A673 (cell line): ENCODE results near the gene RMI1.

Source experiments
- CTCF ChIP-seq: fragments of 300-800, 200-600 bp; sonication (generic); conservative IDR thresholded peaks from 2 replicates; pipeline ENCODE4 v1.5.1; 2017; ENCODE audit warnings: low read depth, mild to moderate bottlenecking, antibody characterized with exemption, low read length, moderate library complexity, mixed read lengths
- EZH2 ChIP-seq: fragments of 200-600 bp; sonication (generic); IDR thresholded peaks from 2 replicates; pipeline ENCODE4 v1.6.1; 2017; ENCODE audit warnings: borderline replicate concordance, low read depth, mild to moderate bottlenecking, mixed read lengths, antibody characterized with exemption, low read length; ENCODE audit not compliant: poor library complexity, severe bottlenecking

- TF ChIP-seq CTCF (no peak), EZH2 (no peak)
These were observed 15.6 kb upstream of the RMI1 start for GRCh38 chr9:83964973-83965349.
